Stimulated activated CD8-positive, alpha-beta memory T cell treated with anti-CD3 and anti-CD28 coated beads, Interleukin-2, amount 100 ng/mL, for 1 hour (primary cell): ENCODE data around the gene CCDC127.
"Not testable (repeated sequence)": the region's sequence is repeated elsewhere in the genome, so short reads cannot be mapped to it uniquely, and the experiment has no call there.

Source experiments
- DNase-seq, 2 donors: peaks; one replicate each; pipeline ENCODE4 v3.0.0-alpha.2; 2020; ENCODE audit warnings: low read depth in 2 of 2

Gene CCDC127

GRCh38 chr5:233426-233825 lies 15.5 kb upstream of the CCDC127 start:
- DNase-seq, result not testable (repeated sequence)

GRCh38 chr5:231661-232060 lies 13.7 kb upstream of the CCDC127 start:
- DNase-seq, result no peak

GRCh38 chr5:230711-231110 lies 12.8 kb upstream of the CCDC127 start:
- DNase-seq, result no peak

GRCh38 chr5:228886-229285 lies 10.9 kb upstream of the CCDC127 start:
- DNase-seq, result no peak

- DNase-seq, result not testable (repeated sequence)
These were observed 9.4 kb upstream of the CCDC127 start for GRCh38 chr5:227375-227774.

- DNase-seq, result no peak
These were observed 7.4 kb upstream of the CCDC127 start for GRCh38 chr5:225334-225733.

GRCh38 chr5:223791-224190 lies 5.8 kb upstream of the CCDC127 start:
- DNase-seq, result no peak

- not testable (repeated sequence) for DNase-seq
These were observed 5.2 kb upstream of the CCDC127 start for GRCh38 chr5:222951-223715.

GRCh38 chr5:219991-220390 lies 2.0 kb upstream of the CCDC127 start:
- no peak for DNase-seq

- DNase-seq, result peak in 1 of 2 donors; percentile 10
These were observed 1.5 kb upstream of the CCDC127 start for GRCh38 chr5:219460-219863.

- DNase-seq, result peak in 1 of 2 donors; percentile 11
These were observed 721 bp upstream of the CCDC127 start for GRCh38 chr5:218457-219291.

- DNase-seq, result not testable (repeated sequence)
These were observed 1.9 kb downstream of the CCDC127 start for GRCh38 chr5:216076-216475.

- not testable (repeated sequence) for DNase-seq
These were observed 2.7 kb downstream of the CCDC127 start for GRCh38 chr5:215256-215655.

- DNase-seq, result no peak
These were observed 4.1 kb downstream of the CCDC127 start for GRCh38 chr5:213803-214395.

- DNase-seq, result no peak
These were observed 9.4 kb downstream of the CCDC127 start for GRCh38 chr5:208449-209114.

- no peak for DNase-seq
These were observed 10.4 kb downstream of the CCDC127 start for GRCh38 chr5:207599-207998.

GRCh38 chr5:206927-207536 lies 10.9 kb downstream of the CCDC127 start:
- no peak for DNase-seq

GRCh38 chr5:206406-206805 lies 11.5 kb downstream of the CCDC127 start:
- no peak for DNase-seq

- DNase-seq, result no peak
These were observed 12.8 kb downstream of the CCDC127 start for GRCh38 chr5:204966-205670.

- no peak for DNase-seq
These were observed 13.5 kb downstream of the CCDC127 start for GRCh38 chr5:204462-204861.

- DNase-seq, result no peak
These were observed 14.0 kb downstream of the CCDC127 start for GRCh38 chr5:204001-204400.
